ENCODE measurements around the gene PRELP.

- no peak for TF ChIP-seq SIN3A (IDR thresholded peaks at IDR 0.05; ENCODE audit: borderline replicate concordance, insufficient read depth, low read depth, low read length)
- TF ChIP-seq CTCF (IDR thresholded peaks at IDR 0.05): no peak
- no peak for TF ChIP-seq POLR2AphosphoS5 (IDR thresholded peaks at IDR 0.05; ENCODE audit: low read depth, low read length)
- TF ChIP-seq REST (IDR thresholded peaks at IDR 0.05; ENCODE audit: insufficient read depth in 1 of 2, low read depth in 2 of 2, low read length in 1 of 2): no peak
Measured at GRCh38 chr1:203519053-203519840, 43.6 kb downstream of the PRELP start.
